ENCODE results near the gene NTNG1.

The NTNG1 gene

DNA sequence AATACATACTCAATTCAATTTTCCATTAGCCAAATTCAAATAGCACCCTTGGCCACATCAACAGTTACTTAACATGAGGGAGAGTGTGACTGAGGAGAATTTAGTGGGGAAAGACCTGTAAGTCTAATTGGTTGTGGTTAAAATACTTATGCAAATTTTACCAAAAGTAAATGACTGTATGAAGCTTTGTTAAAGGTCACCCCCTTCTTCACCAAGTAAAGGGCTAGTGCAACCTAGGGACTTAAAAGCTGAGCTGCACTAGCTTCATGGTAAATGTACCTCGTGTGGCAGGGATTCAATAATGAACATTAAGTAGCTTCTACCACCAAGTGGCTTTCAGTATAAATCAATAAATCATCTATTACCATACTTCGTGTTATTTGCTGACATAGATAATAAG, 372.0 kb downstream of the NTNG1 start:
- DNase-seq (ENCODE audit: low spot score): no peak

DNA sequence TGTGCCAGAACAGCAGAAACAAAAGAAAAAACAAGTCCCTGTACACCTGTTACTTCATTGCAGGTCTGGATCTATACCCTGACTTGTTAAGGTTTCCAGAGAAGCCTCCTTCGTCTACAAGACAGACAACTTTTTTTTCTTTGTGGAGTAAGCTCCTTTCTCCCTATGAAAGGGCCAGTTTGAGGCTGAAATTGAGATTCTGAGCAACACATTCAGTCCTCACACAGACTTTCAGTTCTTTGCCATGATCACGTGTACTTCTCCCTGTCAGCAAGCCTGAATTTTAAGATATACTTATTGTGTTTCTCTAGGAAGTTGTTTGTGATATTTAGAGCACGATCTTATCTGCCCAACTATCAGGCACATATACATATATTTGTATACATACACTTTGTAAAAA, 374.0 kb downstream of the NTNG1 start:
- no peak for DNase-seq (ENCODE audit: low spot score)

DNA sequence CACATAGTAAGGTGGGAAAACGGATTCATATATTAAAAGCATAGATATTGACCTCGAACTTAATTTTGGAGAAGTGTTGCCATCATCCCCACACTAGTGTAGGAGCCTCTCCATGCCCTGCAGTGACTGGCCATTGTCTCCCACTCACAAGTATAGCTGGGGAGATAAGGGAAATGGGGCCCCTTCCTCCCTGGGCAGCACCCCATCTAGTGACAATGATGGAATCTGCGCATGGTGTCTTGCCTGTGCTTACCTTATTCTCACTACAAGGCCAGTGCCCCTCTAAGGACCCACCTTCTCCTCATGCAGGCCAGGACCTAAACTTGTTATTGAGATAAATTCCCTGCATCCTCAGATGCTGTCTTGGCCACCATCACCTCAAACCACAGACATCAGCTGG, 374.9 kb downstream of the NTNG1 start:
- DNase-seq (ENCODE audit: low spot score): no peak

DNA sequence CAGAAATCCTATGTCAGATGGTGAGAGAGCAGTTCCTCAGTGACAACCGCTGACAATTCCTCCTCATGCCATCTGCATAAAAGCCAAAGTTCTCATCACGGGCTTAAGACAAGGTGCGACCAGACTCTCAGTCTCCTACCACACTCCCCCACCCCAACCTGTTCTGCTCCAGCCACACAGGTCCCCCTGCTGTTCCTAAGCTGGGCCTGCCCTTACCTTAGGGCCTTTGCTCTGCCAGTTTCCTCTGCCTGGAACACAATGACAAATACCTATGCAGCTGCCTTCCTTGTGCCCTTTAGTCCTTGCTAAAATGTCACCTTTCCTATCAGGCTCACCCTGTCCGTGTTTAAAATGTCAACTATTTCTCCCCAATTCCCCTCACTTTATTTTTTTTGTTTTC, 382.2 kb downstream of the NTNG1 start:
- no peak for DNase-seq (ENCODE audit: low spot score)

DNA sequence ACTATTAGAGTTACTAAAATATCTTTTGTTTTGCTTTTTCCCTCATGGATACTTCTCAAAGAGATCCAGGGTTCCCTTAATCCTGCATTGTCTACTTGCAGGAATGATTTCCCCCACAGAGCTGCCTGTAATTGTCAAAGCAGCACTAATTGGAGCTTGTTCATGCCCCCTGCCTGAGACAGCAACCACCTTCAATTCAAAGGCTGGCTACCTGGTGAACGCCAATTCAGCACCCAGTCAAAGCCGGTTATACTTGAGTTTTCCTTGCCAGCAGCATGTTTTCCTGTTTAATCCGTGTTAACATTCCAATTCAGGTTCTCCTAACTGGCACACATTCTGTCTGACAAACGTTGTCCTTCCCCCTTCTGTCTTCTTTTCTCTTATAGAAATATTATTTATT, 382.9 kb downstream of the NTNG1 start:
- DNase-seq (ENCODE audit: low spot score): no peak

DNA sequence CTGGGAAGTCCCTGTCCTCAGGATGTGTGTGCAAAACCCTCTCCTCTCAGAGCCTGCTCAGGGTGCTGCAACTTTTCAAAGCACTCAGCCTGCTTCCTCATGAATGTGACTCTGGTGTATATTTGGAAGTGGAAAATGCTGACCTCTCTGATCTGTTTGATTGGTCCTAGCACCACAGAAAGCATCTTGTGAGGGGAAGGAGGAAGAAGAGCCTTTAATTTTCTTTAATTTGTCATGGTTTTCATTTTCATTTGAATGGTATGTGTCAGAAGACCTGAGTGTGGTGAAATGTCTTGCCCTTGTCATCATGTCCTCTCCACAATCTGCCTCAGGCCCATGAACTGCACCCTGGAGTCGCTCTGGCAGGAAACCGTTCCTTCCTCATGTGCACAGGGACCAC, 383.5 kb downstream of the NTNG1 start:
- DNase-seq (ENCODE audit: low spot score): no peak

DNA sequence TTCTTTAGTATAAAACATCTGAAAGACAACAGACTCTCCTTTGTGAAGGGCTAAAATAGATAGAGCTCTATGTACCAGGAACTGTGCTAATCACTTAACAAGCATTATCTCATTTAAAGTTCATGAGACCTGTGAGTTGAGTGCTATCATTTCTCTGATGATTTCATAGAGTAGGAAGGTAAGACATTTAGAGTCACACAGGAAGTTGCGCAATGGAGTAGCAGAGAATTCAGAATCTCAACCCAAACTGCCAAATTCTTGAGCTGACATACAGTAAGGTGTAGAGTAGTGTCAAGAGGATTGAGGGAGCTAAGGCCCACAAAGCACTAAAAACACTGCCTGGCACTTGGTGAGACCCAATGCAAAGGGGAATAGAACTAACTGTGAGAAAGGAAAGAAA, 384.3 kb downstream of the NTNG1 start:
- DNase-seq (ENCODE audit: low spot score): no peak

DNA sequence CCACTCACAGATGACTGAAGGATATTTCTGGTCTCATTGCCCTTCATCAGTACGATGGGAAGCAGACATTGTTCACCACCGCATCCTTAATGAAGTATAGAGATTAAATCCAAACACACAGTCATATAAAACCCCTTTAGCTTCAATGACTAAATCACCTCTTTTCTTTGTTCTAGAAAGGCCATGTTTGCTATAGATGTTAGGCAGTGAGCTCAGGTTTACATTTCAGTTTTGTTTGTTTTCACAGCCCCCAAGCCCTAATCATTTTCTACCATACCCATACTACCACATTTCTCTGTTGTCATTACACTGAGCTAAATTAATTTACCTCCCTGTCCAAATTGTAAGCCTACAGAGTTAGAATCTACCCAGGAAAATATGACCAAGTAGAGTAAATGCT, 385.1 kb downstream of the NTNG1 start:
- no peak for DNase-seq (ENCODE audit: low spot score)

DNA sequence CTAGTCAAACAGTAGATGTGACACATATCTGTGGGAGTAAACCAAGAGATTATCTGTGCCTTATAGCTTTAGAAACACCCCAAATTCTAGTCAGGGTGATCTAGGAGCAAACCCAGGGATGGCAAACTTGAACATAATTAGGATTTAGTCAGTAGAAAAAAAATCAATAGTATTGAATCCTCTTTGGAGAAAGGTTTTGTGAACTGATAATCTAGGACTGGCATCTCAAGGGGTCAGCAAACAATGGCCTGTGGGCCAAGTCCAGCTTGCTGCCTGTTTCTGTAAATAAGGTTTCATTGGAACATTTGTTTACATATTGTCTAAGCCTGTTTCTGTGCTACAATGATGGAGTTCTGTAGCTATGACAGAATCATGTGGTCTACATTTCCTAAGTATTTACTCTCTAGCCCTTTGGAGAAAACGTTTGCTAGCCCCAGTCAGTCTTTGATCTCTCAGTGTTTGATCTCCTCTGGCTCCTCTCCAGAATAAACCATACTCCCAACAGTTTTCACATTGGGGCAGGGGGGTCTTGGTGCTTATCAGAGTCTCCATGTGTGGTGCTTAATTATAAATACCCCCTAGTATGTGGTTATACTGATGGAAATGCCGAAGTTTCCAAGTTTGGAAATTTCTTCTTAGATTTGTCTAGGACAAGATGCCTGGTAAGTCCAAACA, 385.8 kb downstream of the NTNG1 start:
- DNase-seq (ENCODE audit: low spot score): no peak

DNA sequence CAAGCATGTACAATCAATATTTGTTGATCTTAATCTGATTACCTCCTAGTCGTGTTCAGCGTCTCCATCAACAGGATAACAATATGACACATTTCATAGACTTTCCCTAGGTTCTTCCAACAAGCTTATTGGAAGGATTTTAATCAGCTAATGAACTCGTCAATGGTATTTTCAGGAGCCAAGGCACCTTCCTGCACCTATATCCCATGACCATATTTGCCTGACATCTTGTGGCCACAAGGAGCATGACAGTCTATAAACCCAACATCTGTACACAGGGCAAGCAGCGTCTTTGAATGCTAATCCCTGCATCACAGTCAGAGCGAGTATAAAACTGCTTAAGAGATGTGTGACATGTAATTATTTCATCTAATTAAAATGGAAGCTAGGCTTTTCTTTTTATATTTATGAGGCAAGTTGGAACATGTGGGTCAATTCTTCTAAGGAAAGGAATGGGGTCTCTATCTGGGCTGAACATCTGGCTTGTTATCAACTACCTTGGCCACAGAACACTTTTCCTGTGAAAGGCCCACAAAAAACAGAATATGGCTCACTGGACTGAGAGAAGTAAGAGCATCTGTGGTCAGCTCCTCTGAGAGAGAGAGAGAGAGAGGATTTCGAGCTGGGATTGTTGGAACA, 388.8 kb downstream of the NTNG1 start:
- peak; percentile 77 for DNase-seq (ENCODE audit: low spot score)

DNA sequence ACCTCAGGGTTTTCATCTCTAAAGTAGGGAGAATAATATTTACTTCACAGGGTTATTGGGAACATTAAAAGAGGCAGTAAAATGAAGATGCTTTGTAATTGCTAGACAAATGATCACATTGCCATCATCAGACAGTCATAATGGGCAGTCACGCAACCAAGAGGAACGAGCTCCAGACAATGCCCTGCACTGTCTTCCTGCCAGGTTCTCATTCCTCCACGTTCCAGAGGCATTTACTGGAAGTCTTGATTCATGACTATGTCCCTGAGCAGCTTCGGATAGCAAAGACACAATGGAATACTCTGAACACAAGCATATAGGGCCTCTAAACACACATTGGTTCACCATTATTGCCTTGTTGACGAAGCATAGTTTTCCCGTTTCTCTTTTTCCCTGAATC, 389.7 kb downstream of the NTNG1 start:
- no peak for DNase-seq (ENCODE audit: low spot score)

DNA sequence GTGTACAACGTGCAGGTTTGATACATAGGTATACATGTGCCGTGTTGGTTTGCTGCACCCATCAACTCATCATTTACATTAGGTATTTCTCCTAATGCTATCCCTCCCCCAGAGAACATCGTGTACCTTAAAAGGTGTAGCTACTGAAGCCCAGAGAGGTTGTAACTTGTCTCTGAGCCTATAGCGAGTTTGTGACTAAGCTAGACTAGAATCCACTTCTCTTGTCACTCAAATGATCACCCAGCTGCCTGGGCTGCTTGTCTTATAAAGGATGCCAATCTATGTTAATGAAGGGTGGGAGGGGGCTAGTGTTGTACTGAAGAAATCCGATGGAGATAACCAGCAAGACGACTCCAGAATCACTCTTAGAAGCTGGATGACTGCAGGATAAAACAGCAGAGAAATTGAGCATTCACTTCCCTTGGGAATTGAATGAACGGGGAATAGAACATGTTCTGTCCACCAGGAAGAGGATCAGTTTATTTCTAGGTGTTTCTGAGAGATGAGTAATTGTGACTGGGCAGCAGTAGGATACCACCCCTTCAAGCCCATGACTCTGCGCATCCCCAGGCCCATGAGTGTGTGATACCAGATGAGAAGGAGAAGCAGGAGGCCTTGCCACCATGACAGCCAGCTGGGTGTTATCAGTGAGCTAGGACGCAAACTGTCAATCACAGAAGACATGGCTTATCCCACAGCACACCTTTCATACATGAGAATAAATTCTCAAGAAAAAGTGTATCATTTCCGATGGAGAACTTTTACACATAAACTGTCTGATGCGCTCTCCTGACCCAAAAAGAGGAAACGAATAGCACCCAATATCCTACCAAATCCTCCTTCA, 390.4 kb downstream of the NTNG1 start:
- no peak for DNase-seq (ENCODE audit: low spot score)

DNA sequence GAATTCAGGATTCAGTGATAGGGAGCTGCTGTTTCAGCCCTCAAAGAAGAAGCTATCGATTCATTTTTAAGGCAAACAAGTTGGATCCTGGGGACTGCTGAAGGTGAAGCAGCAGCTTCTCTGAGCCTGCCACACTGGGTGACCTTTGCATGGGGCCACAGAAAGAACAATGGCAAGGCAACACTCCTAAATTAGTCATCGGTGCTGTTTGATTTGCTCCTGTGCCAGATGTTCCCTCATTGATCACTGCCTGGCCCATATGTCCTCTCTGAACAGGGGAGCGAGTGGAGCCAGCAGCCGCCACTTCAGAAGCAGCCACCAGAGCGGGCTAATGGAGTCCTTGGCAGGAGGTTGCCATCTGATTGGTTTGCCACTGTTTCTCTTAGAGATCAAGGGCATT, 391.5 kb downstream of the NTNG1 start:
- no peak for DNase-seq (ENCODE audit: low spot score)

Measured in D341Med (cell line).